K562 (cell line): Measurements from ENCODE around the gene EMID1. TPM values are rescaled to one million over a fixed set of nuclear protein-coding genes. Genes with fewer than 3 reads are reported as not detected.

ENCODE experiments used
- C11orf30 ChIP-seq: fragments of 450-650 bp; IDR thresholded peaks from 2 replicates; pipeline ENCODE4 v1.6.1; 2016; ENCODE audit warnings: low read depth, mild to moderate bottlenecking
- E2F3 ChIP-seq: fragments of 250-450 bp; sonication (Bioruptor Pico); IDR thresholded peaks from 2 replicates; pipeline ENCODE4 v1.4.0; 2020; ENCODE audit warnings: mild to moderate bottlenecking
- ETS2 ChIP-seq: IDR thresholded peaks from 2 replicates; pipeline ENCODE4 v1.6.1; 2016; ENCODE audit warnings: borderline replicate concordance, missing genetic modification characterization, mild to moderate bottlenecking, moderate library complexity, missing compliant biosample characterization; ENCODE audit not compliant: poor library complexity, severe bottlenecking
- FOXK2 ChIP-seq, 2 experiments: fragments of 450-650 bp; IDR thresholded peaks in 1 of 2; conservative IDR thresholded peaks in 1 of 2; 2 replicates each; pipeline ENCODE4 v1.6.1; 2016; ENCODE audit warnings: low read depth in 2 of 2, mild to moderate bottlenecking in 1 of 2
- HES1 ChIP-seq: fragments of 450-650 bp; IDR thresholded peaks from 2 replicates; pipeline ENCODE4 v1.6.1; 2016; ENCODE audit warnings: low read depth, mild to moderate bottlenecking, moderate library complexity
- HSF4 ChIP-seq: fragments of 250-450 bp; sonication (Bioruptor Pico); IDR thresholded peaks from 2 replicates; pipeline ENCODE4 v2.1.2; 2022; ENCODE audit warnings: mild to moderate bottlenecking, moderate library complexity, borderline replicate concordance
- IFI16 ChIP-seq: fragments of 250-450 bp; sonication (Bioruptor Pico); IDR thresholded peaks from 2 replicates; pipeline ENCODE4 v2.1.2; 2022; ENCODE audit warnings: mild to moderate bottlenecking, inconsistent platforms
- KAT8 ChIP-seq: fragments of 450-650 bp; IDR thresholded peaks from 2 replicates; pipeline ENCODE4 v1.6.1; 2016; ENCODE audit warnings: low read depth, mild to moderate bottlenecking
- KDM1A ChIP-seq, 2 experiments: fragments of 450-650 bp; IDR thresholded peaks; 2 replicates each; pipeline ENCODE4 v1.6.1; 2016; ENCODE audit warnings: mild to moderate bottlenecking in 2 of 2
- KLF16 ChIP-seq: IDR thresholded peaks from 2 replicates; pipeline ENCODE4 v1.6.1; 2016; ENCODE audit warnings: antibody characterized with exemption
- MECOM ChIP-seq: fragments of 250-450 bp; sonication (Bioruptor Pico); IDR thresholded peaks from 2 replicates; pipeline ENCODE4 v1.8.0; 2022; ENCODE audit warnings: inconsistent platforms
- MYC ChIP-seq, 2 experiments: fragments of 250-450 bp in 1 of 2; sonication (Bioruptor Pico) in 1 of 2; IDR thresholded peaks; 2 replicates each; pipeline versions ENCODE4 v1.5.1 to v1.6.1; 2012 to 2021; ENCODE audit warnings: low read depth in 2 of 2, borderline replicate concordance in 1 of 2, improper control_type of control experiment in 1 of 2, low read length in 1 of 2, mild to moderate bottlenecking in 1 of 2, moderate library complexity in 1 of 2
- SMAD4 ChIP-seq: fragments of 250-450 bp; sonication (Bioruptor Pico); conservative IDR thresholded peaks from 2 replicates; pipeline ENCODE4 v1.8.0; 2021; ENCODE audit warnings: inconsistent platforms, mild to moderate bottlenecking, moderate library complexity
- VEZF1 ChIP-seq: fragments of 200-800 bp; sonication (Bioruptor generic); IDR thresholded peaks from 2 replicates; pipeline ENCODE4 v1.6.1; 2017; ENCODE audit warnings: missing genetic modification characterization, missing compliant biosample characterization
- ZNF318 ChIP-seq, 2 experiments: fragments of 450-650 bp; IDR thresholded peaks; 2 replicates each; pipeline ENCODE4 v1.6.1; 2016; ENCODE audit warnings: mild to moderate bottlenecking in 2 of 2, borderline replicate concordance in 1 of 2, low read depth in 1 of 2, moderate library complexity in 1 of 2
- ZNF655 ChIP-seq: fragments of 250-450 bp; sonication (Bioruptor Pico); IDR thresholded peaks from 2 replicates; pipeline ENCODE4 v1.5.0; 2021
- polyA plus RNA-seq, 8 experiments: library from polyadenylated mRNA; depleted of rRNA in 4 of 8; stranded (reverse) in 5 of 8; unstranded in 3 of 8; fragments of >200 nt; fragmentation: Nextera tagmentation in 2 of 8; fragmentation: Illumina TruSeq in 1 of 8; extraction: Ambion mirVana in 2 of 8; extraction: Trizol in 1 of 8; gene quantifications; 2 replicates each; pipeline versions ENCODE4 v1.2.1 to v1.2.3, GENCODE V29; 2011 to 2014; ENCODE audit warnings: inconsistent platforms in 1 of 8, missing spikeins in 1 of 8
- total RNA-seq, 7 experiments: library from RNA; depleted of rRNA in 6 of 7; stranded (reverse); fragments of >200 nt in 6 of 7; fragmentation: Illumina TruSeq in 2 of 7; extraction: Trizol in 2 of 7; gene quantifications; 2 replicates each; pipeline versions ENCODE4 v1.2.1 to v1.2.3, GENCODE V29; 2011 to 2021; ENCODE audit warnings: low replicate concordance in 1 of 7

Gene EMID1
- total and polyA plus RNA-seq, 9 of the 15 experiments (the other 6 are each of a cell fraction or from before 2014, with no cell fraction given), result 0.15 to 7.2 (median 2.7) TPM

- TF ChIP-seq ZNF655 (no peak), FOXK2 (conservative IDR thresholded peaks at IDR 0.05 in 1 of 2, IDR thresholded peaks at IDR 0.05 in 1 of 2; ENCODE audit: low read depth in 2 of 2) (peak in 1 of 2 experiments; percentile 100; a peak in 2 of 4 replicates), SMAD4 (CRISPR knock-in tag) (peak; percentile 56; the same call in 1 of the 2 replicates), HSF4 (no peak), MYC (IDR thresholded peaks at IDR 0.05; ENCODE audit: low read depth, low read length) (peak; percentile 88), MYC (CRISPR knock-in tag; IDR thresholded peaks at IDR 0.05; ENCODE audit: borderline replicate concordance, low read depth) (no peak), C11orf30 (peak; percentile 63), E2F3 (CRISPR knock-in tag) (no peak), HES1 (no peak), KAT8 (no peak), IFI16 (CRISPR knock-in tag) (no peak), ZNF318 (IDR thresholded peaks at IDR 0.05; ENCODE audit: borderline replicate concordance in 1 of 2, low read depth in 1 of 2) (no peak), MECOM (no peak), ETS2 (tag) (no peak), KLF16 (no peak), KDM1A (IDR thresholded peaks at IDR 0.05) (peak in 1 of 2 experiments; percentile 16; a peak in 1 of 4 replicates), VEZF1 (peak; percentile 56)
These were observed 62.3 kb downstream of the EMID1 start, which contains the start of the genes EWSR1 and RHBDD3 (continued) for GRCh38 chr22:29267858-29268510.
